Hepatic stellate cell (primary cell): ENCODE results near the gene TFEC.
A peak's percentile ranks its signal among the peaks of the same experiment; 100 is the strongest.
"Not testable (repeated sequence)": the region's sequence is repeated elsewhere in the genome, so short reads cannot be mapped to it uniquely, and the experiment has no call there.

Experiments
- DNase-seq: peaks from one replicate; pipeline ENCODE4 v3.0.0; 2011; ENCODE audit warnings: low spot score

The TFEC gene

GRCh38 chr7:116030651-116031276 is at the start of gene TFEC:
Gene TFEC, minus strand, starts transcription at chr7:116030763. Its CDS starts 46,322 bp downstream, at chr7:115984441.
- DNase-seq, result no peak

- no peak for DNase-seq
Measured at GRCh38 chr7:116075351-116076145, 45.0 kb upstream of the TFEC start.

GRCh38 chr7:116071629-116072028 is 41.1 kb upstream of the TFEC start:
- no peak for DNase-seq

- DNase-seq, result no peak
Measured at GRCh38 chr7:116064179-116064578, 33.6 kb upstream of the TFEC start.

- DNase-seq, result no peak
Measured at GRCh38 chr7:116062666-116063065, 32.1 kb upstream of the TFEC start.

GRCh38 chr7:116052006-116052405 is 21.4 kb upstream of the TFEC start:
- DNase-seq, result peak; percentile 0

GRCh38 chr7:116047261-116047660 is 16.7 kb upstream of the TFEC start:
- not testable (repeated sequence) for DNase-seq

- no peak for DNase-seq
Measured at GRCh38 chr7:116045532-116045931, 15.0 kb upstream of the TFEC start.

- no peak for DNase-seq
Measured at GRCh38 chr7:116041615-116042014, 11.1 kb upstream of the TFEC start.

GRCh38 chr7:116037401-116037800 is 6.8 kb upstream of the TFEC start:
- DNase-seq, result no peak

GRCh38 chr7:116034411-116034810 is 3.8 kb upstream of the TFEC start:
- no peak for DNase-seq

GRCh38 chr7:116032886-116033285 is 2.3 kb upstream of the TFEC start:
- no peak for DNase-seq

- no peak for DNase-seq
Measured at GRCh38 chr7:116028787-116029186, 1.8 kb downstream of the TFEC start.

- no peak for DNase-seq
Measured at GRCh38 chr7:116027786-116028185, 2.8 kb downstream of the TFEC start.

- no peak for DNase-seq
Measured at GRCh38 chr7:116024826-116025809, 5.4 kb downstream of the TFEC start.

- no peak for DNase-seq
Measured at GRCh38 chr7:116021237-116021636, 9.3 kb downstream of the TFEC start.

GRCh38 chr7:116018731-116019130 is 11.8 kb downstream of the TFEC start:
- no peak for DNase-seq

GRCh38 chr7:116013675-116014074 is 16.9 kb downstream of the TFEC start:
- DNase-seq, result no peak

GRCh38 chr7:116011584-116011983 is 19.0 kb downstream of the TFEC start:
- DNase-seq, result no peak

GRCh38 chr7:116004762-116005161 is 25.8 kb downstream of the TFEC start:
- not testable (repeated sequence) for DNase-seq

GRCh38 chr7:115997221-115997620 is 33.3 kb downstream of the TFEC start:
- DNase-seq, result no peak

- DNase-seq, result no peak
Measured at GRCh38 chr7:115995701-115996100, 34.9 kb downstream of the TFEC start.
